GM19455 (cell line): ENCODE measurements around the gene POU2F3.

Source experiments
- ATAC-seq: cut with Tn5 transposase; IDR thresholded peaks from one replicate; pipeline ENCODE4 v1.9.1; 2021; ENCODE audit not compliant: unreplicated experiment

Gene POU2F3

DNA sequence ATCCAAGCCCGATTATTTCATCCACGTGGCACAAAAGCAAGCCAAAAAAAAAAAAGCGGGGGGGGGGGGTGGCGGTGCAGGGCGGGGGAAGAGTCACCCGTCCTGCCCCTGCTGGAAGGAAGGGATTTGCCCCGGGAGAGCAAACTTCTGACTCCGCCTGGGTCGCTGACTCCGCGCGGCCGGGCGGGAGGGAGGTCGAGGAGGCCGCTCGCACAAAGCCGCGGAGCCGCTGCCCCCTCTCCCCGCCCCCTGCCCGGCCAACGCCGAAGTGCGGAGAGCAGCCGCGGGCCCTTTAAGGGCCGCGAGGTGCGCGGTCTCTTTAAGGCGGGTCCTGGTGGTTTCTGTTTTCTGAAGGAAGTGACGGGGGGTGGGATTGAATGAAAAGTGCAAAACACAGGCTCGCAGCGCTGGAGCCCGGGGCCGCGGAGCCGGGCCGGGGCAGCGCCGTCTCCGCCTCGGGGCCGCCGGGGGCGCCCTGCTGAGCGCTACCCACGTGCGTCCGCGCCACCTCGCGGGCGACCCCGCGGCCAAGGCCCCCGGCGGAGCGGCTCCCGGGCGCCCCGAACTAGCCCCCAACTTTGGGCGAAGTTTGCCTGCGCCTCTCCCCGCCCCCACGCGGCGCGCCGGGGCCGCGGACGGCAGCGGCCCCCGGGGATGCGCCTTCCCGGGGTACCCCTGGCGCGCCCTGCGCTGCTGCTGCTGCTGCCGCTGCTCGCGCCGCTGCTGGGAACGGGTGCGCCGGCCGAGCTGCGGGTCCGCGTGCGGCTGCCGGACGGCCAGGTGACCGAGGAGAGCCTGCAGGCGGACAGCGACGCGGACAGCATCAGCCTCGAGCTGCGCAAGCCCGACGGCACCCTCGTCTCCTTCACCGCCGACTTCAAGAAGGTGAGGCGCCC, 29.1 kb upstream of the POU2F3 start, which contains the start of gene OAF:
OAF (plus strand) TSS at position 407 of the 896 bp plus-strand sequence; CDS start at position 655, 248 bp downstream.
- peak; percentile 85 for ATAC-seq

DNA sequence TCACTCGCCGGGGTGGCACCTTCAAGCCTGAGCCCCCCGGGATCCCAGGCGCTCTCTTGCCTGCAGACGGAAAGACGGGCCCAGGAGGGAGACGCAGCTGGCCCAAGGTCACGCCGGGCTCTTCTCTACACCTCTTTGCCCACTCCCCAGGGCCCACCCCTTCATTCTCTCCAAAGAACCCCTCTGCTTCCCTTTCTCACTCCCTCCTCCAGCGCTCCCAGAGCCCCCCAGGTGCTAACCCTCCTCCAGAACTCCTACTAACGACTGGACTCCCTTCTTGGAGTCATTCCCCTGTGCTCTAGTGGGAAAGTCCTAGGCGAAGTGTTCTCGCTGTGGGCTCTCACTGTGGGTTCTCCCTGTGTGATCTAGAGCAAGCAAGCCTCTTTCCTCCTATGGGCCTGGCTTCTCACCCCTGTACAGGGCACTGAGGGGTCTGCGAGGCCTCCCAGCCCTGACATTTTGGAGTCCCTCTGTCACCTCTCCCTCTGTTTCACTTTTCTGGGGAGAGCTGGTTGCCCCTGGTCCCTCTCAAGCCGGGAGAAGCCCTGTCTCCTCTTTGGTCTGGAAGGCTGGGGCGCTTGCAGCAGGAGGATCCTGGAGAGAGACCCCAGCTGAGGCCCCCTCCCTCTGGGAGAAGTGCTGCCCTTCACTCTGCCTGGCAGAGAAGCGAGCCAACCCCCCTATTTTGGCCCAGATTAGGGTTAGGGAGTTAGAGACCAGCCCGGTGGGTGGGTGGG, 28.2 kb upstream of the POU2F3 start:
- no peak for ATAC-seq

DNA sequence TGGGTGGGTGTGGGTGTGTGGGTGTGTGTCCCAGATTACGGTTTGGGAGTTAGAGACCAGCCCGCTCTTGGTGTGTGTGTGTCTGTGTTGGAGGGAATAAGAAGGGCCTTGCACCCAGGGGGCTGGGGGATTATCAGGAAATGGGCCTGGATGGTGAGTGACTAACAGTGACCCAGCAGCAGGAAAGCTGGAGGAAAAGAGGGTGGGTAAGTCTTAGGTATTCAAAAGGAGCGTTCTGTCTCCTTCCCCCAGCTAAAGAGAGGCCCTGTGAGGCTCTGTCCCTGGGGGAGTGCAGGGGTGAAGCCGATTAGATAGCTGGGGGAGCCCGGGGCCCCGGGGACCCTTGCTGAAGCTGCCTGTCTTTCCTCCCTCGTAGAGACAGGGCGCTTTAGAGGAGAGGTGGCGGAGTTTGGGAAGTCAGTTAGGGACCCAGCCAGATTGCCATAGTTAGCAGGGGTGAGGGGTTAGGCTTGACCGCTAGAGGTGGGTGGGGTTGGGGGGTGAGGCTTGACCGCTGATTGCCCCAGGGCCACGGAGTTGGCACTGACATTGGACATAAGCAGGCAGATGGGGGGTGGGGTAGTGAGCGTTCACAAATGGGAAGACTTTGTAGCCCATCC, 27.6 kb upstream of the POU2F3 start:
- no peak for ATAC-seq

DNA sequence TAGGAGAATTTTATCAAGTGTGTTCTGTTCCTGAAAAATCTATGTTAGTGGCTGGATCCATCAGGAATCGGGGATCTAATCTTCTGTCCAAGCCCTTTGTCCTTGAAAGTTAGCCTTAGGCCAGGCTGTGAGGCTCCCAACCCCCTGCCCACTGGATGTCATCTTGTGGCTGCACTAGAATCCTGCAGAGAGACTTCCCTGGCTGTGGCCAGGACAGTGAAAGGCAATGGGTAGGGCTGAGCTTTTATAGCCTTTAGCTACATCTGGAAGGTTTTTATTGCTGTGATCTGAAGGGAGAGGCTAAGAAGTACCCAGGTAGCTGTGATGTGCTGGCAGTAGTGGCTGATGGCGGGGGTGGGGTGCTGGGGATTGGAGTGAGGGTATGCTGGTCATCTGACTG, 27.0 kb upstream of the POU2F3 start:
- ATAC-seq: no peak

DNA sequence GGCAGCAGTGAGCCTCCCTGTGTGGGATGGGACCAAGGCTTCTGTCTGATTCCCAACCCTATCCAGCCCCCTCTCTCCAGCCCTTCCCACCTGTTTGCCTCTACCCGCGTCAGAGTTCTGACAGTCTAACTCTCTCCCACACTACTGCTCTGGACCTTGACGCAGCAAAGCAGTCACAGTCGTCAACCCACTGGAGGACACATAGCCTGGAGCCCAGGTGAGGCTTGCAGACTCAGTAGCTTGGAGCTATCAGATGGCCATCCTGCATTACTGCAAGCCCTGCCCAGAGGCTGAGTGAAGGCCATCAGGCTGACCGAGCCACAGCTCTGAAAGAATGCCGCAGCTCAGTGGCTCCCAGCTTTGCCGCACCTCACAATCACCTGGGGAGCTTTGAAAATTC, 25.4 kb upstream of the POU2F3 start:
- ATAC-seq: no peak

DNA sequence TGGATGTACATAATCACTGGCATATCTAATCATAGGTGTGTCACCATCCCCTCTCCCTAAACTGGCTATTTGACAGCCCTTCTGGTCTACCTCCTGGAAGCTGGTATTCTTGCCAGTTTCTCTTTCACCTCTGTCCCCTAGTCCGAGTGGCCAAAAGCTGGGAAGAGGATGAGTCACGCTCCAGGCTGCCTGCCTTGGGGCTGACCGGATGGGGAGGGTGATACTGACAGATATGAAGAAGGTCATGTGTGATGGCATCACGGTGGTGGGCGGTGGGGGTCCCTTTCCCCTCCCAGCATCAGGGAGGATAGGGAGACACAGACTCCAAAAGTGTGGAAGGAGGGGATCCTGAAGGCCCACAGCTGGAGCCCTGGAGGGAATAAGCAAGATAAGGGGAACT, 24.3 kb upstream of the POU2F3 start:
- ATAC-seq: no peak

DNA sequence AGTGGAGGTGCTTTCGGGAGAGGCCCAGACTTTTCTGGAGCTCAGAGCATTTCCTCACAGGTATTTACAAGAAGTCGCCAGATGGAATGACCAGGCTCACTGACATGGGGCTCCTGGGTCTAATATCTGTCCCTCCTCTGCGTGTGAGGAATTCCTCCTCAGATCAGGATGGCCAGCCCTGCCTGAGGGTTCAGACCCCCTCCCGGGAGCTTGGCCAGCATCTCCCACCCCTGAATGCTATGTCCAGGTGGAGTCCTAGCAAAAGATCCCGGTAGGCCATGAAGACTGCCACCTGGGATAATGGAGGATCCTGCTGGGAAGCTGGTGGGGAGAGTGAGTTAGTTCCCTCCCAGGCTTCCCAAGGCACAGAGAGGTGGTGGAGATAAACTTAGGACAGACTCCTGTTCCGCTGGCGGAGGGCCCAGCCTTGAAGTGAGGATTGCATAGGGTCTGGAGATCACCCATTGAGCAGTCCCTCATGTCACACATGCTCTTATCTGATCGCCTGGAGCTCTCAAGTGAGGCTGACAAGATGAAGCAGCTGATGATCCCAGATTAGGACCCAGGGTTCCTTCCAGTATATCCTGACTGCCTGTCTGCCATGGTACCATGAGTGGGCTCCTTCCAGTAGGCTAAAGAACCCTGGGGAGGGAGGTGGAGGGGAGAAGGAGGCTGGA, 23.4 kb upstream of the POU2F3 start:
- no peak for ATAC-seq

DNA sequence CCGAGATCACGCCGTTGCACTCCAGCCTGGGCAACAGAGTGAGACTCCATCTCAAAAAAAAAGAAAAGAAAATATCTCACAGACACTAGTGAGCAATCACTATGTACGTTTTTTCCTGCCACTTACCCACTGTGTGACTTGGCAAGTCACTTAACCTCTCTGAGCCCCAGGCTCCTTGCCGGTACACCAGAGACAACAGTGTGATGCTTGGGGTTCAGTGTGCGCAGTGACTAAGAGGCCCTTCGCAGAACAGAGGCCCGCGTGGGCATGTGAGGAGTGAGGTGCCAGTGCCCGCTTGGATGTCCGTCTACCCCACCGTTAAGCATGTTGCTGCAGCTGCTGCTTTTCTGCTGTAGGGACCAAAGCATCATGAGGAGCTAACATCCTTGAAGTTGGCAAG, 22.4 kb upstream of the POU2F3 start:
- no peak for ATAC-seq

DNA sequence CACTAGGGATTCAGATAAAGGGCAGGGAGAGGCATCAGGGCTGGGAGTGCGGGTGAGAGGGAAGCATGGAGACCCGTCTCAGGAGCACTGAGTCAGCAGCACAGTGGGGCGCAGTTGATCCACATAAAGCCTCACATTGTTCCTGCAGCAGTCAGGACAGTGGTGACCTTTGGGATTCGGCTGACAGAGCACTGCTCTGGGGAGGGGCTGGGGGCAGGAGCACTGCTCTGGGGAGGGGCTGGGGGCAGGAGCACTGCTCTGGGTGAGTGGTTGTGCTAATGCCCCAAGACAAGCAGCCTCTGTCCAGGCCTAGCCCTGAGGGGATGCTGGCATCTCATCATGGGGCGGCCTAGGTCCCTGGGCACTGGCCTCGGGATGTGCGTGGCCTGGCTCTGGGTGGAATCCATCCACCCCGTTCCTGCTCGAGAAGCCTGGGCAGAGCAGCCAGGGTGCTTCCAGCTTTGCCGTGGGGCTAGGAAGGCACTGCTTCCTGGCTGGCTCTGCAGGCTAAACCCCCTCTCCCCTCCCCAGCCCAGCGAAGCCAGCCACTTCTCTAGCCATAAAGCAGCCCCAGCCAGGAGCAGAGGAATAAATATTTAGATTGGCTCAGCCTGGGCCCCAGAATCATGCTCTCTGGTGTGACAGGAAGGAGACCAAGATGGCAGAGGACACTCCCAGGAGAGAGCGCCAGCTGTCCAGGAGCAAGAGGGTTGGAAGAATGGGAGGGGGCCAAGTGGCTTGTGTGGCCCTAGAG, 21.8 kb upstream of the POU2F3 start:
- ATAC-seq: no peak

DNA sequence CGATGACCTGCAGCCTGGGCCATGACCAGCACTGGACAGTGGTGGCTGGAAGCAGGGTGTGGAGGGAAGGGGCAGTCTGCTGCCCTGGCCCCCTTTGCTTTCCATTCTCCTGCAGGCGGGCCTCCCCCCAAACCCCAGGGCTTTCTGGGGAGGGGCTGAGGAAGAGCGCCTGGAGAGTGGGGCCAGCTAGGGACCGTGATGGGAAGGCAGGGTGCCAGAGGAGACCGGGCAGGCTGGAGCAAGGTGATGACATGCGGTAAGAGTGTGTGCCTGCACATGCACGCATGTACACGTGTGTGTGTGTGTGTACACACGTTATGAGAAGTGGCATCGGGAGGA, 21.3 kb upstream of the POU2F3 start:
- no peak for ATAC-seq

DNA sequence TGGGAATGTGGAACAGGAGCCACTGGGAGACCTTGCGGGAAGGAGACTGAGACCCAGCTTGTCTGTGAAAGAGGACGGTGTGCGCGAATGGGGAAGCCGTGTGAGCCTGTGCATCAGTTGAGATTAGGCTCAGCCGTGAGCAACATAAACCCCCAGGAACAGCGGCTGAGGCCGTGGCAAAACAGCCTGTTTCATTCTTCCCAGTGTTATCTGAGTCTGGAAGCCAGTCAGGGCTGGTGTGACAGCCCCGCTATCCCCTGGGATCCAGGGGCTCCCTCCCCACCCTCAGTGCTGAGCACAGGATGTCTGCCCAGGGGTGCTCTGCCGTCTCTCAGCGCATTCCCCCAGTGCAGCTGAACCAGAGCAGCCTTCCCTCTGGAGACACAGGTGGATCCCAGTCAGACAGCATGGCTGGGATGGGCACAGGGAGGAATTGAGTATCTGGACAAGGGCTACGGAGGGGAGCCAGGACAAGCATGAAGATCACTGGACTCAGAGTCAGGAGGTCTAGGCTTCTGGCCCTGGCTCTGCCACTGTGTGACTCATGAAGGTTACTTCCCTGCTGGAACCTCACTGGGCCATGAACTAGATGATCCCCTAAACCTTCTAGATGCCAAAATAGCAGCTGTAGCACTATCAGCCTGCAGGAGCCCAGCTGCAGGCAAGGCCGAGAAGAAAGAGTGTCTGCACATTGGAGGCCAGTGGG, 20.6 kb upstream of the POU2F3 start:
- ATAC-seq: no peak

DNA sequence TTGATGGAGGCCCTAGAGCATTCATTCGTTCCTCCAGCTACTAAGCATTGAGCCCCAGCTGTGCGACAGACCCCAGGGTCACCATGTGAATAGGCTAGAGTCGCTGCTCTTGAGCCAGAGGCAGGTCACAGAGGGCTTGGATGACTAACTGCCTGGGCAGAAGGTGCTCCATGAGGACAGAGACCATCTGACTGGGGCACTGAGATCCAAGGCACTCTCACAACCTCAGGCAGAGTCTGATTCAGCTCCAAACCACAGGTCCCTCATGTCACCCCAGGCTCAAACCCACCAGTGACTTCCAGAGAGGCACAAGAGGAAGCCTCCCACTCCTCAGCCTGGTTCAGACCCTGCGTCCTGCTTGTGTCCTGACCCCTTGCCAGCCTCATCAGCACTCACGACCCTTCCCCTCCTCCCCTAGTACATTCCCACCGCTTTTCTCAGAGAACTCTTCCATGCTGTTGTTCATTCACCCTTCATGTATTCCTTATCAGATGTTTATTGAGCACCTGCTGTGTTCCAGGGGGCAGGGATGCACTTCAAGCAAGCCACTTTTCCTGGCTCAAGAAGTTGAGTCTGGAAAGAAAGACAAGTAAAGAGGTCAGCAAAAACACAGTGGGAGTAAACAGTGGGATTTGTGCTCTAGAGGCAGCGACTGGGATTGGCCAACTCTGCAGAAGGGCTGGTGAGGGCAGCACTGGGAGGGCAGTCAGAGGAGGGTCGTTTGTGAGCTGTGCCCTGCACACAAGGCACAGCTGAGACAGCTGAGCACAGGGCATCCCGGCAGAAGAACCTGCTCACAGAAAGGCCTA, 19.8 kb upstream of the POU2F3 start:
- no peak for ATAC-seq

DNA sequence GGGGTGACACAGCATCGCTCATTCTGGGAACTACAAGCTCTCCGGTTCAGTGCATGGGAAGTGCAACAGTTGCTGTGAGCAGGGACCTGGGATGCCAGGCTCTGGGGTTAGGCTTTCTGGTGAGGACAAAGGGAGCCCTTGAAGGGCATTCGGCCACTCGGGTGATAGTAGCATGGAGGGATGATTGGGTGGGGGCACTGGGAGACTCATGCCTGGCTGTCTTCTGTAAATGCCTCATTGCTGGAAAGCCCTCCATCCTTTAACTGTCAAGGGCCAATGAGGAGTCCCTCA, 19.2 kb upstream of the POU2F3 start:
- ATAC-seq: no peak

DNA sequence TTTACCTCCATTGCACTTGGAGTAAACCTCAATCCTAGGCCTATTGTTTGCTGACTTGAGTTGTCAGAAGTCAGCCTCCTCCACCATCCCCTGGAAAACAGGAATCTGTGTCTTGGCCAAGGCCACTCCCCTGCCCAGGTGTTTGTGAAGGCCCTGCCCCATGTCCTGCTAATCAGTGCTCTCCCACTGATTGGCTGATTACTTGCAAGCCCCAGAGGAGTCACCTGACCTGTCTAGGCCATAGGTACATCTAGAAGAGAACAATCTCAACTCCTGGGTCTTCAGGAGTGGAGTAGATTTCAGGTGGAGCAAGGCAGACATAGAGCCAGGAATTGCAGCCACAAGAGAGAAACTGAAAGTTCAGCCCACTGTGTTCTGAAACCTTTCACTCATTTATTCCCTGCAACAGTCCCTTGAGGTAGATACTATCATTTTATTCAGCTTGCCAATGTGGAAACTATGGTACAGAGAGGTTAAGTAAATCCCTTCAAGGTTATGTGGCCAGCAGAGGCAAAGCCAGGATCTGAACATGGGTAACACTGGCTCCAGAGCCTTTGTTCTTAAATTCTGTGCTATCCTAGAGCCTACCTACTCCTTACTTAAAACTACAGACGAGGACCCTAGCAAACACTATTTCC, 18.7 kb upstream of the POU2F3 start:
- ATAC-seq: no peak

DNA sequence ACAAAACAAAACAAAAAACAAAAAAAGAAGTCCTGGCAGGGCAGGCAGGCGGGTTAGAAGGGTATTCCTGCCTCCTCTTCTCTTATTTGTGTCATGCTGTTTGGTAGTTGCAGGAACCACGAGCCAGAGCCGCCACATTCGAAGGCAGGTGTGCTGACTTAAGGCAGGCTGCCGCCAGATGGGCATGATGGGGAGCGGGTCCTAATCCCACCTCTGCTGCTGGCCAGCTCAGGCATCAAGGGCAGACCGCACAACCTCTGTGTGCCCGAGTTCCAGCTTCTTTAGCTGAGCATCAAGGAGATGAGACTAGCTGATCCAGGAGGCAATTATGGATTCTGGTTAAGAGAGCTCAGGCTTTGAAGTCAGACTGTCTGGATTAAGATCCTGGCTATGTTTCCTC, 17.0 kb upstream of the POU2F3 start:
- no peak for ATAC-seq

DNA sequence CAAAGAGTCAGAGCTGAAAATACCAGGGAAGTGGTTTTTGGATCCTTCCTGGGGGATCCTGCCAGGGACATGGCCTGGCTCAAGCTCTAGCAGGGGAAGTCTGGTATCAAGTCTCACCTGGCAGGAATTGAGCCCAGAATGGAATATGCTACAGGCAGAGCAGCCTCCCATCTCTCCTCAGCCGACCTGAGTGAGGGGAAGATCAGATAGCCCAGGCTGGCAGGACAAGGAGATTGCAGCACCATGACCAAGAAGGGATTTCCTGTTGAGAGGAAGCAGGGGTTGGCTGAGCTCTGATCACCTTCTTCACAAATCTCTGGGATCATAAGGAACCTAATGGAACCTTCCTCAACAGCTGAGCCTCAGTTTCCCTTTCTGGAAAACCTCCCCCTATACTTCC, 16.1 kb upstream of the POU2F3 start:
- ATAC-seq: no peak

DNA sequence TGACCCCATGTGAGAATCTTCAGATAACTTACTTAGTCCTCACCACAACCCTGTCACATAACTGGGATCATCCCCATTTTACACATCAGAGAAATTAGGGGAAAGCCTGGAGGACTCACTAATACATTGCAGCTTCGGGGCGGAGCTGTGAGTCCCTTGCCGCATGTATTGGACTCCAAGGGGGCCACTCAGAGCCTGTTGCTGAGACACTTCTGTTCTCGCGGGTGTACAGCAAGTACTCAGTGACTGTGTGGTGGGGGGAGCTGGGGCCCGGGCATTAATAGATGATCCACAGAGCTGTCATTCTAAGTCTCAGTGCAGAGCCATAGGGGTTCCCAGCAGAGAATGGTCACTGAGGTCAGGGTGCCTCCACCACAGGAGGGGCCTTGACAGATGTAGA, 15.6 kb upstream of the POU2F3 start:
- no peak for ATAC-seq

DNA sequence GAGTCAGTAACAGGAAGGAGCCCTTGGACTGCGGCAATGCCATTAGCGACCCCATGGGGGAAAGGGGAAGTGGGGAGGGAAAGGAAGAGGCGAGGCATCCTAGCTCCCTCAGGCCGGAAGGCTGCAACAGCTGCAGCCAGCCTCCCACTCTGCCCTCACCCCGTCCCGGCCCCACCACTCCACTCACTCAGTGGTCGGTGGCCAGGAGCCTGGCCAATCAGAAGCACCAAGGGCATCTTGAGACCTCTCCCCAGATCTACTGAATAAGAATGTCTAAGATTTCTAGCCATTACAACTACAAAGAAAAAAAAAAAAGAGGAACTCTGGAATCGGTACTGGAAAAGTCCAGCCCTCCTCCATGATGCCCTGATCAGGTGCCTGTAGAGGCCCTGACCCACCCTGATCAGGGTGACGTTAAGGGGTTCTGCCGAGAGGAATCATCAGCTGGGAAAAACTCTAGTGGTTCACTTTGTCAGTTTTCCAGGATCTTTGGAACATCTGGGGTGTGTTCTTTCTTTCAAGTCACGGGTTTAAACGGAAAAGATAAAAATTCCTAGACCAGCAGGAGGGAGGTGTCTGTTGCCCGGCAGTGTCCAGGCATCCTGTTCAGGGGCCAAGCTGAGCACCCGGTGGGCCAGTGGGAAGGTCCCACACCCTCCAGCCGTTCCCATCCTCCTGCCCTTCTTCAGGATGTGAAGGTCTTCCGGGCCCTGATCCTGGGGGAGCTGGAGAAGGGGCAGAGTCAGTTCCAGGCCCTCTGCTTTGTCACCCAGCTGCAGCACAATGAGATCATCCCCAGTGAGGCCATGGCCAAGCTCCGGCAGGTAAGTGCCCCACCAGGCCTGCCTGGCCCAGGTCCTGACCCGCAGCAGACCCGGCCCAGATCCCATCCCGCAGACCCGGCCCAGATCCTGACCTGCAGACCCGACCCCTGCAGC, 14.7 kb upstream of the POU2F3 start:
- no peak for ATAC-seq
